Measurements from ENCODE around the gene IL22RA1.

IL22RA1 gene

DNA sequence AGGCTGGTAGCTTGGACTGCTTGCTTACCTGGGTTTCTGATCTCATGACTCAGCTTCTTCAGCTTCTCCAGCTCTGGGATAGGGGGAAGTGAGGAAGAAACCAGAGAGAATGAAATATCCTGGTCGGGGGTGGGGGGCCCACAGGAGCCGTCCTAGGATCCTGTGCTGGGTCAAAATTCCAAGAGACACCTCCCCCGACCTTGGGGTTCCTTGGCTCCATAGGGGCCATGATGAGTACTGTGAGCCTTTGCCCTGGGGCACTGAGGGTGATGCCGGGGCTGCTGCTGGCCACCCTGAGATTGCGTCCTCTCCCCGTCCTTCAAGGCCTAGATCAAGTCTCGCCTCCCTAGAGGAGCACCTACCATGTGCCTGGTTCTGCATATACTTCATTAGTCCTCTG, 71.0 kb downstream of the IL22RA1 start:
- TF ChIP-seq, protein P1, sequence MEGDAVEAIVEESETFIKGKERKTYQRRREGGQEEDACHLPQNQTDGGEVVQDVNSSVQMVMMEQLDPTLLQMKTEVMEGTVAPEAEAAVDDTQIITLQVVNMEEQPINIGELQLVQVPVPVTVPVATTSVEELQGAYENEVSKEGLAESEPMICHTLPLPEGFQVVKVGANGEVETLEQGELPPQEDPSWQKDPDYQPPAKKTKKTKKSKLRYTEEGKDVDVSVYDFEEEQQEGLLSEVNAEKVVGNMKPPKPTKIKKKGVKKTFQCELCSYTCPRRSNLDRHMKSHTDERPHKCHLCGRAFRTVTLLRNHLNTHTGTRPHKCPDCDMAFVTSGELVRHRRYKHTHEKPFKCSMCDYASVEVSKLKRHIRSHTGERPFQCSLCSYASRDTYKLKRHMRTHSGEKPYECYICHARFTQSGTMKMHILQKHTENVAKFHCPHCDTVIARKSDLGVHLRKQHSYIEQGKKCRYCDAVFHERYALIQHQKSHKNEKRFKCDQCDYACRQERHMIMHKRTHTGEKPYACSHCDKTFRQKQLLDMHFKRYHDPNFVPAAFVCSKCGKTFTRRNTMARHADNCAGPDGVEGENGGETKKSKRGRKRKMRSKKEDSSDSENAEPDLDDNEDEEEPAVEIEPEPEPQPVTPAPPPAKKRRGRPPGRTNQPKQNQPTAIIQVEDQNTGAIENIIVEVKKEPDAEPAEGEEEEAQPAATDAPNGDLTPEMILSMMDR (IDR thresholded peaks at IDR 0.05), result no peak
- Histone ChIP-seq H3K27me3 (no peaks in the 10 kb centered on the region), H3K9me3 (no peaks in the 10 kb centered on the region), H3K36me3 (no peaks in the 10 kb centered on the region), H3K4me3 (no peak overlapping the region), H3K4me1 (peaks cover 0 to 6% (median 2%) of the 10 kb centered on the region in 4 donors), H3K27ac (no peak overlapping the region)
- intact Hi-C loops (cut with DNase I; ENCODE audit: low total_unique reads), result loop anchor here (5.0 kb wide), 1 partner anchor 35 kb away; no protein-coding TSS in a partner anchor
- DNase-seq, result no peak

DNA sequence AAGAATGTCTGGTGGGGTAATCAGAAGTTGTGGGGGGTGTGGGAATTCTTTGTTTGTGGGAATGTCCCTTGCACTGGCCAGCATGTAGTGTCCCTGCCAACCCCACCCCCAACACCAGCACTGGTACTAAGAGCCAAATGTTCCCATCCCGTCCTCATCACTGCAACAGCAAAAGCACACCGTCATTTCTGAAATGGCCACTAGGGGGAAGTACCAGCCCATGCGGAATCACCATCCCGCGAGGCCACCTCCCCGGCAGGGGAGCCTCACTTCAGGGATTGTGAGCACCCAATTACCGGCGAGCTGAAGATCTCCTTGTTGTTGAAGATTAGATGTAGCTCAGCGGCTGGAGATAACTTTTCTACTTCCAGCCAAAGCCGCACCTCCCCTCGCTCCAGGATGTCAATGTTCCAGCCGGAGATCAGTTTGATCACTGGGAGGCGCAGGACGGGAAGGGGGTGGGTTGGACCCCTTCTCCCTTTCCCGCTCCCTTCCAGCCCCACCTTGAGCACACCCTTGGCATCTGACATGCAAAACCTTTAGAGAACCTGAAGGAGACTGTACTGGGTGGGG, 72.0 kb downstream of the IL22RA1 start:
- intact Hi-C loops (cut with DNase I; ENCODE audit: low total_unique reads), result loop anchor here (5.0 kb wide), 1 partner anchor 36 kb away; no protein-coding TSS in a partner anchor
- Histone ChIP-seq H3K27ac (no peak overlapping the region), H3K4me1 (peaks cover 0 to 6% (median 2%) of the 10 kb centered on the region in 4 donors), H3K9me3 (no peaks in the 10 kb centered on the region), H3K27me3 (no peaks in the 10 kb centered on the region), H3K4me3 (no peak overlapping the region), H3K36me3 (no peaks in the 10 kb centered on the region)
- DNase-seq, result peak; percentile 76 to 84
- TF ChIP-seq, protein P1 (IDR thresholded peaks at IDR 0.05), result peak; percentile 81 to 90

DNA sequence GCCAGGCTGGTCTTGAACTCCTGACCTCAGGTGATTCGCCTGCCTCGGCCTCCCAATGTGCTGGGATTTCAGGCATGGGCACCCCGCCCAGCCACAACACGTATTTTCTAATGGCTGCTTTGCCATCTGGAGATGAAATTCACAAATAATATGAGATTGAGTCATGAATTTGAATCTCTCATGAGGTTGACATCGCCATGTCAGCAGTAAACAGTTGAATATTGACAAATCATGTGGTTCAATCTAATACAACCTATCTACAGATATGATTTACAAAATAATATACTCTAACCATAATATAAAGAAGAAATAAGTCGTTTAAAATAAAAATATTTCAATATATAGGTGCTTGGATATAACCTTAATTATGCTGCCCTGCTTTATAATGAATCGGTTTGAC, 73.1 kb downstream of the IL22RA1 start:
- Histone ChIP-seq H3K4me1 (peaks cover 0 to 6% (median 2%) of the 10 kb centered on the region in 4 donors), H3K9me3 (no peaks in the 10 kb centered on the region), H3K27ac (no peak overlapping the region), H3K36me3 (no peaks in the 10 kb centered on the region), H3K27me3 (no peaks in the 10 kb centered on the region), H3K4me3 (no peak overlapping the region)
- DNase-seq, result no peak
- TF ChIP-seq, protein P1 (IDR thresholded peaks at IDR 0.05), result no peak
- intact Hi-C loops (cut with DNase I; ENCODE audit: low total_unique reads), result loop anchor here (5.0 kb wide), 1 partner anchor 37 kb away; no protein-coding TSS in a partner anchor

Measured in tibial artery (tissue), 4 donors.